Activated CD8-positive, alpha-beta memory T cell treated with anti-CD3 and anti-CD28 coated beads for 1 hour (primary cell): ENCODE data around the gene RHBDL1.

Source experiments
- DNase-seq, 2 donors: peaks; one replicate each; pipeline ENCODE4 v3.0.0-alpha.2; 2020; ENCODE audit warnings: low read depth in 1 of 2; ENCODE audit errors: extremely low read depth in 1 of 2

Gene RHBDL1

DNA sequence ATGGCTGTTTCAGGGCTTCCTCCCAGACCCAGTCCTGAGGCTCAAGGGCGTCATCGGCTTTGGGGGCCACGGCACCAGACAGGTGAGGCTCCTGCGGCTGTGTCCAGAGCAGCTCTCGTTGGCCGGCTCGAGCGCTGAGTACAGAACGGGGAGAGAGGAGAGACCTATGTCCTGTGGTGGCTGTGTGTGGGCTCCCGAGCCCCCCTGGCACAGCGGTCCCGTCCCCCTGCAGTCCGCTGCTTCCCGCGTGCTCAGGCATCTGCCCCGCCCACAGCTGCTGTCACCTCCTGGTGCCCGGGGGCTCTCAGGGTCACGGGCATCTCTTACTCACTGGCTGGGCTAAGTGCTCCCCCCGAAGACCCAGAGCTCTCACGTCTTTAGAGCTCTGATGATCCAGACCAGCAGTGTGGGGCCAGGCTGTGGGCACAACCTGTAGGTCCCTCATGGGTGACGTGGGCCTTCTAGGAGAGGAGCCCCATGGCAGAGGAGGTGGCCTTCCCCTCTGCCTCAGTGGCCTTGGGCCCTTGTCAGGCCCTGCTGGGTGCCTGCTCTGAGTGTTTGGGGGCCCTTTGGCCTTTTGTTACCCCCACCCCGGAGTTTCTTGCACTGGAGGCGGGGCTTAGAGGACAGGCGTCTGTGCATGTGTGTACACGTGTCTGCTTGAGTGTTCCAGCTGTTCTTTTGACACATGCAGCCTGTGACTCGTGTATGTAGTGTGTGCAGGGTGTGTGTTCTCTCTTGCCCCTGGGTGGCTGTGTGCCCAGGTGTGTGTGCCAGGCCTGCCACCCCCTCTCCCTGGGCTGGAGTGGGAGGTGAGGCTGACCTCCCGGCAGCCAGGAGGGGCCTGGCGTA is 22.8 kb upstream of the RHBDL1 start:
- no peak for DNase-seq

DNA sequence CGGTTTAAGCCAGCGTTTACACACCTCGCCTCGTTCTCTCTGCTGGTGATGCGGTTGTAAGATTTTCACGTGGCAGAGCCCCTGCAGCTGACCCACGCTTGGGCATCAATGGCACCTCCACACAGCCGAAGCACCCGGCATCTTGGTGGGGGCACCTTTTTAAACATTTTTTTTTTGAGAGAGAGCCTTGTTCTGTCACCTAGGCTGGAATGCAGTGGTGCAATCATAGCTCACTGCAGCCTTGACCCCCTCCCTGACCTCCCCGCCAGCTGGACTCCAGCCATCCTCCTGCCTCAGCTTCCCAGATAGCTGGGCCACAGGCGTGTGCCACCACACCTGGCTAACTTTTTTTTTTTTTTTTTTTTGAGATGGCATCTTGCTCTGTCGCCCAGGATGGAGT is 21.4 kb upstream of the RHBDL1 start:
- no peak for DNase-seq

DNA sequence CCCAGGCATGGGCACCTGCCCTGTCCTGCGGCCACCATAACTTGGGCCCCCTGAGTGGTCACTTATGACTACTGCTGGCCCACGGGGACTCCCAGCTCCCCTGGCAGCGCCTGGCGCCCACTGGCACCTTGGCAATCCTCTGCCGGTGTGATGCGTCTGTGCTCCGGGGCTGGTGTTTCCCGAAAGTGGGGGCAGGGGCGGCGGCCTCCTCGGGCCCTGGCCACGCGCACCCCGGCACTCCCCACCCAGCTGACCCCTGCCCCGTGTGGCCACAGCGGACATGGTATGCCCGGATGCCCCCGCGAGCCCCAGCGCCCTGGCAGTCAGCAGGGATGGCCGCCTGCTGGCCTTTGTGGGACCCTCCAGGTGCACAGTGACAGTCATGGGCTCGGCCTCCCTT is 18.0 kb upstream of the RHBDL1 start:
- DNase-seq, result no peak

DNA sequence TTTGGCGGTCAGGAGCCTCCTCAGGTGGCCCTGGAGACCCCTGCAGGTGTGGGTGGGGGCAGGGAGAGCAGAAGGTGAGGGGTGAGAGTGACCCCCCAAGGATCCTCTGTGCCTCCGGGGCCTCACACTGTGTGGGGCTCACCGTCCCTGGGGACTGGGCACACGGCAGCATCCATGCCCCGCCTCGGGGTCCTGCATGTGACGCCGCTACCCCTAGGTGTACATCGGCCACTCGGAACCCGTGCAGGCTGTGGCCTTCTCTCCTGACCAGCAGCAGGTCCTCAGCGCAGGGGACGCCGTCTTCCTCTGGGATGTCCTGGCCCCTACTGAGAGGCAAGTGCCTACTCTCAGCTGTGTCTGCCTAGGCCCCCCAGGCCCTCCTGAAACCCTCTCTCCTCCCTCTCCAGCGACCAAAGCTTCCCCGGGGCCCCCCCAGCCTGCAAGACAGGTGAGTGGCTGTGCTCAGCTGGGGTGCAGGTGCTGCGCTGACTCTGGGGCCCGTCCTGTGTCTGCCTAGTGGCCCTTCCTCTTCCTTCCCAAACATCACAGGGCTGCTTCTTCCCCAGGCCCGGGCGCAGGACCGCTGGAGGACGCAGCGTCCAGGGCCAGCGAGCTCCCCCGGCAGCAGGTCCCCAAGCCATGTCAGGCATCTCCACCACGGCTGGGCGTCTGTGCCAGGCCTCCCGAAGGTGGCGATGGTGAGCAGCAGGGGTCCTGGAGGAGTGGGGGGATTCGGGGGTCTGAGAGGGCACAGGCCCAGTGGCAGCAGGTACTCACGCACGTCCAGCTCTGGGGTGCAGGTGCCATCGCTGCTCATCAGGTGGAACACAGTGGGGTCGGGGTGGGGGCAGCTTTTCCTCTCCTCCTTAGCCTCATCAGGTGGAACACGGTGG is 16.5 kb upstream of the RHBDL1 start:
- DNase-seq, result no peak

DNA sequence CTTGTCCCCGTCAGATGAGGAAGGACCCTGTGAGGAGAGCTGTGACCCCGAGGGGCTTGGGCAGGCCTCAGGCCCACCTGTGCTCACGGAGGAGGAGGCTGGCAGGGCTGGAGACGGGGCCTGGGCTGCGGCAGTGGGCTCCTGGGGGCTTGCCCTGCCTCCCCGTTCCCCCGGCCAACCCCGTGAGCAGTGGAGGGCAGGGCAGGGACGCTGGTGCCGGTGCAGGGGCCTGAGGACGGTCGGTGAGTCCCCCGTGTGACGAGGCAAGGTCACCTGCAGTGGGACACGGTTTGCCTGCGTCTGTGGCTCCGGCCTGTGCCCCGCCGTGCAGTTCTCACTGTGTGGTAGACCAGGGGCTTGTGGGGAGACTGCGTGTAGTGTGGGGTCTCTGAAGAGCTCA is 15.9 kb upstream of the RHBDL1 start:
- no peak for DNase-seq

DNA sequence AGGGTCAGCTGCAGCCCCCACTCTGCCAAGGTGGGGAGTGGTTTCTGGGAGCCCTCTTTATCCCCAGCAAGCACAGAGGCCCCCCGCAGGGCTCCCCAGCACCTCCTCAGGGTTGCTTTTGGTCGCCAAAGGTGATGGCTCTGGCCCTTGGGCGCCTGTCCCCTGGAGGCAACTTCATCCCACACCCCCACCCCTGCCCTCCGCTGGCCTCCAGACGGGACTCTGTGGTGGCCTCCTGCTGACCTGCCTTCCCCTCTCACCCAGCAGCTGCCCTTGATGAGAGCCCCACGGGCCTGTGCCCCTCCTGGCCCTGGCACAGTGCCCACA is 15.4 kb upstream of the RHBDL1 start:
- DNase-seq, result no peak

DNA sequence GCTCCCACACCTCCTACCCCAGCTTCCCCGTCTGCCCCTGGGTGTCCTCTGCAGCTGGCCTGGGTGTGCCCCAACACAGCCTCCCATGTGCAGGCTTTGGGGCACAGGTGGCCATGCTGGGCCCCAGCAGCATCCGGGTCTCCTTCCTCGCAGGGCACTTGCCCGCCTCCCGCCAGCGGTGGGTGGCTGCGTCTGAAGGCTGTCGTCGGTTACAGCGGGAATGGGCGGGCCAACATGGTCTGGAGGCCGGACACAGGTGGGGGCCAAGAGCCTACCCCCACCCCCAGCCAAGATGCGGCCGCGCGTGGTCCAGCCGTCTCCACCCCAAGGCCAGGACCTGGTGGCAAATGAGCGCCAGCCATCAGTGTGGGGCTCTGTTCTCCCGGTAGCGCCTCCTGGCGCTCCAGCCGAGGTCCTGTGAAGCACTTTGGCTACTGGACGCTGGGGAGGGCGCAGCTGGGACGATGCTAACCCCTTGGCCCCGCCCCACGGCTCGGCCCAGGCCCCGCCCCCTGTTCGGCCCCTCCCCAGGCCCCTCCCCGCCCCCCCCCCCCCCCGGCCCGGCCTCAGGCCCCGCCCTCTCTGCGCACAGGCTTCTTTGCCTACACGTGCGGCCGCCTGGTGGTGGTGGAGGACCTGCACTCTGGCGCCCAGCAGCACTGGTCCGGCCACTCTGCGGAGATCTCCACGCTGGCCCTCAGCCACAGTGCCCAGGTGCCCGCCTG is 14.8 kb upstream of the RHBDL1 start:
- peak; percentile 34 to 40 for DNase-seq

DNA sequence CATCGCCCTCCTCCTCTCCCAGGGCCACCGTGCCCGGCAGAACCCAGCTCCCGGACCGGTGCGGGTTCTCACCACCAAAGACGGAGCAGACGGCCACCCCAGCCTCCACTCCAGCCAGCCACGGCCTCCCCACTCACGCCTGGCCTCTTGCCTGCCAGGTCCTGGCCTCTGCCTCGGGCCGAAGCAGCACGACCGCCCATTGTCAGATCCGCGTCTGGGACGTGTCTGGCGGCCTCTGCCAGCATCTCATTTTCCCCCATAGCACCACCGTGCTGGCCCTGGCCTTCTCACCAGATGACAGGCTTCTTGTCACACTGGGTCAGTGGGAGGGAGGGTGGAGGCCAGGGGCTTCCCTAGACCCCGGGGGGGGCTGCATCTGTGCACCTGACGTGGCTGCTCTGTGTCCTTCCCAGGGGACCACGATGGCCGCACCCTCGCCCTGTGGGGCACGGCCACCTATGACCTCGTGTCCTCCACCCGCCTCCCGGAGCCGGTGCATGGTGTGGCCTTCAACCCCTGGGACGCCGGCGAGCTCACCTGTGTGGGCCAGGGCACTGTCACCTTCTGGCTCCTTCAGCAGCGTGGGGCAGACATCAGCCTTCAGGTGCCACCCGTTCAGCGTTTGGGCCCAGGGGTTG is 14.2 kb upstream of the RHBDL1 start:
- no peak for DNase-seq

DNA sequence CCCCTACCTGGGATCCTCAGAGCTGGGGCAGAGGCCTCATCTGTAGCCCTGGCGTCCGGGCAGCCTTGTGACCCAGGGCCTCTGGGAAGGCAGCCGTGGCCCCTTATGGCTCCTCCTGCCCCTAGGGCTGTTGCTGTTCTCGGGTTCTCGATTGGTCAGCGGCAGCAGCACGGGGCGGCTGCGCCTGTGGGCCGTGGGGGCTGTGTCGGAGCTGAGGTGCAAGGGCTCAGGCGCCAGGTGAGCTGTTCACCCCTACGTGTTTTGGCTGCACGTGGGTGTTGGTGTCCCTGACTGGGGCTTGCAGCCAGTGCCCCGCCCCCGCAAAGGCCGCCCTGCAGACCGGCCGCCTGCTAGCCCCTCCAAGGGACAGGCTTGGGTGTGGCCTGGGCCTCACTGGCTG is 13.4 kb upstream of the RHBDL1 start:
- no peak for DNase-seq

DNA sequence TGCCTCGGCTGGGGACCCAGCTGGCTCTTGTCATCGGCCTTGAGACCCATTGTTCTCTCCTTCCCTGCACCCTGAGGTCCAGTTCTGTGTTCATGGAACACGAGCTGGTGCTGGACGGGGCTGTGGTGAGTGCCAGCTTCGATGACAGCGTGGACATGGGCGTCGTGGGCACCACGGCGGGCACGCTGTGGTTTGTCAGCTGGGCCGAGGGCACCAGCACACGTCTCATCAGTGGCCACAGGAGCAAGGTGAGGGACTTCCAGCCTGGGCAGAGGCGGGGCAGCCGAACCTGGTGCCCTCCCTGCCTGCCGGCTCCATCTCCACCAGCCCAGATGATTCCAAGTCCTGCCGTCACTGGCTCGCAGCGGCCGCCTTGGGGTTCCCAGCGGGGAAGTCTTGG is 12.9 kb upstream of the RHBDL1 start:
- no peak for DNase-seq

DNA sequence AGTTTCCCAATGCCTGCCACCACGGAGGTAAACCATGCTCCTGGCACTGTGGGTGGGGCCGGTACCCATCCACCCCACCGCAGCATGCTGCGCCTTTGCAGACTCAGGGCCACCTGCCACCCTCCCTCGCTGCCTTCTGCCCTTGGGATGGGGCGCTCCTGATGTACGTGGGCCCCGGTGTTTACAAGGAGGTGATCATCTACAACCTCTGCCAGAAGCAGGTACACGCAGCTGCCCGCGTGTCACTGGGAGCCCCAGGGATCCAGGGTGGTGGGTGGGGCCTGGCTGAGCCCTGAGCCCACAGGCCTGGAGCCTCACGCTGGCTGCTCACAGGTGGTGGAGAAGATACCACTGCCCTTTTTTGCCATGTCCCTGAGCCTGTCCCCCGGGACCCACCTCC is 8.9 kb upstream of the RHBDL1 start:
- DNase-seq, result no peak

DNA sequence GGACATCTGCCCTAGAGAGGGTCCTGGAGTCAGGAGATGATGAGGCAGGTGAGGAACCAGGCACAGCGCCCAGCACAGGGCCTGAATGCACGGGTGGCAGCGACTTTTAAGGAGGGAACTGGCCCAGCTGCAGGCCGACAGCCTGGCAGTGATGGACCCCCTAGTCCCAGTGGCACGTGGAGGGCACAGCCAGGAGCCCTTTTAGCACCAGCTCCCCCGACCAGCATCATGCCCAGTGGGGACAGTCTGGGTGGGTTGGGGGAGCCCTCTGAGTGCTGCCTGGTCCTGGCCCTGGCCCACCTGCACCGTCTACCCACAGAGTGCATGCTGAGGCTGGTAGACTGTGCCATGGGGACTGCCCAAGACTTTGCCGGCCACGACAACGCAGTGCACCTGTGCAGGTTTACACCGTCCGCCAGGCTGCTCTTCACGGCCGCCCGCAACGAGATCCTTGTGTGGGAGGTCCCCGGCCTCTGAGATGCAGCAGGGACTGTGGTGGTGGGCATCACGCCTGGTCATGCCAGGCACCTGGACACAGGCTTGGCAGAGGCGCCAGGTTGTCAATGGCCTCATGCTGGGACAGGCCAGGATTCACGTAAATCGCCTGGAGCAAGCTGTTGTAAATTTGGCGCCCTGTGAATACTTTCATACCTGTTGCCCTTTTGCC is 8.2 kb upstream of the RHBDL1 start:
- DNase-seq, result no peak

DNA sequence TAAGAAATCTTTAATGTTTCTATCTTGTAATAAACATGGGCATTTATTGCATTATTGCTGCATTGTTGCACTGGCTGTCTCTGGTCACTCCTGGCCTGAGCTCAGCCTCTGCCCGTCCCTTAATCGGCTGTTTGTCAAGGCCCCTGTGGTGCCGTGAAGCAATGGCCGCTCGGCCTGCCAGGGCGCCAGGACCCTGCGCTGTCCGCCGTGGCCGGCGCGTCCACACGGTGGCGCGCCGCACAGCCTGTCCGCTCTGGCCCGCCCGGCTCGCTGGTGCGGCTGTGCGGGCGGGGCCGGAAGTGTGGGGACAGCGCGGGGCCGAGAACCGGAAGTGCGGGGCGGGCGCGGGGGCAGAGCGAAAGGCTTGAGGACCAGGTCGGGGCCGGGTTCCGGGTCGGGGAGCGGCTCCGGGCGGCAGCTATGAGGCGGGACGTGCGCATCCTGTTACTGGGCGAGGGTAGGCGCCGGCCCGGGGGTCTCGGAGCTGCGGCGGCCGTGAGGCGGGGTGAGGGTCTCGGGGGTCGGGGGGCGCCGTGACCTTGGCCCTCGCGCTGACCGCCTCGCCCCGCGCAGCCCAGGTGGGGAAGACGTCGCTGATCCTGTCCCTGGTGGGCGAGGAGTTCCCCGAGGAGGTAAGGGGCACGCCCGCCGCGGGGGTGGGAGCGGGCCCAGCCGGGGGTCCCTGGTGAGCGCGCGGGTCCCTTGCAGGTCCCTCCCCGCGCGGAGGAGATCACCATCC is 7.5 kb upstream of the RHBDL1 start, which contains the start of gene RHOT2:
Gene RHOT2, plus strand, starts transcription at position 353 of the 739 bp plus-strand sequence. Its CDS starts 68 bp downstream, at position 421.
- DNase-seq, result peak; percentile 76 to 88

DNA sequence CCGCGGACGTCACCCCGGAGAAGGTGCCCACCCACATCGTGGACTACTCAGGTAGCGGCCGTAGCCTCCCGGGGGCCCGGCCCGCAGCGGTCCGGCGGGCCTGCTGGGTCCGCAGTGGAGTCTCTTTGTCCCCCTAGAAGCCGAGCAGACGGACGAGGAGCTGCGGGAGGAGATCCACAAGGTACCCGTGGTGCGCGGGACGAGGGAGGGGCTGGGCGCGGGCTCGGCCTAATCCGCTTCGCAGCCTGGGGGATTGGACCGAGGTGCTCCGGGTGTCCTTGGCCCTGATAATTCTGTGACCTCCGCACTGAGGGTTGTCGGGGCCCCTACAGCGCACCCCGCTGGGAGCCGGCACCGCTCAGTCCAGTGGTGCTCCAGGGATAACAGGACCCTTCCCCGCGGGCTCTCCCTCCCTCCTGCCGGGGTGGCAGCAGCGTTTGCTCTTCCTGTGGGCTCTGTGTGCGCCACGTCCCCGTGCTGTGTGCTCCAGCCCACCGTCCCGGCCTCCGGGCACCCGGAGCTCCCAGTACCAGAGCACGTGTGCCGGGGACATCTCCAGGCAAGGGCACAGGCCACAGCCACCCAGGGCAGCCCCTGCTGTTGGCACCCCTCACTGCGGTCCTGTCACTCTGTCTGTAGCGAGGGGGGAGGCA is 6.8 kb upstream of the RHBDL1 start:
- no peak for DNase-seq

DNA sequence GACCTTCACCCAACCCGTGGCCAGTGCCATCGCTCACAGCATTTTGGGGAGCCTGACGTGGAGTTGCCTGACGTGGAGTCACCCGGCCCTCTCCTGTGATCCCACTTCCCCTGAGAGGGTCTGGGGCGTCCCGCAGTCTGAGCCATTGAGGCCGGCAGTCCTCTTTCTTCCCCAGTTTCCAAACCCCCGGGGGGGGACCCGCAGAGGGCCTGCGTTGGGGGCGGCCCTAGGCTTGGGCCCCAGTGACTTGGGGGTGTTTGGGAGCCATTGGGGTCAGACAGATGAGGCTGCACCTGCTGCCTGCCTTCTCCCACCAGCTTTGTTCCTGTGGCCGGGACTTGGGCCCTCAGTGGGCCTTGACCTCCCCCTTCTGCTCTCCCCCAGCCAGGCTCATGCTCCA is 5.8 kb upstream of the RHBDL1 start:
- no peak for DNase-seq

DNA sequence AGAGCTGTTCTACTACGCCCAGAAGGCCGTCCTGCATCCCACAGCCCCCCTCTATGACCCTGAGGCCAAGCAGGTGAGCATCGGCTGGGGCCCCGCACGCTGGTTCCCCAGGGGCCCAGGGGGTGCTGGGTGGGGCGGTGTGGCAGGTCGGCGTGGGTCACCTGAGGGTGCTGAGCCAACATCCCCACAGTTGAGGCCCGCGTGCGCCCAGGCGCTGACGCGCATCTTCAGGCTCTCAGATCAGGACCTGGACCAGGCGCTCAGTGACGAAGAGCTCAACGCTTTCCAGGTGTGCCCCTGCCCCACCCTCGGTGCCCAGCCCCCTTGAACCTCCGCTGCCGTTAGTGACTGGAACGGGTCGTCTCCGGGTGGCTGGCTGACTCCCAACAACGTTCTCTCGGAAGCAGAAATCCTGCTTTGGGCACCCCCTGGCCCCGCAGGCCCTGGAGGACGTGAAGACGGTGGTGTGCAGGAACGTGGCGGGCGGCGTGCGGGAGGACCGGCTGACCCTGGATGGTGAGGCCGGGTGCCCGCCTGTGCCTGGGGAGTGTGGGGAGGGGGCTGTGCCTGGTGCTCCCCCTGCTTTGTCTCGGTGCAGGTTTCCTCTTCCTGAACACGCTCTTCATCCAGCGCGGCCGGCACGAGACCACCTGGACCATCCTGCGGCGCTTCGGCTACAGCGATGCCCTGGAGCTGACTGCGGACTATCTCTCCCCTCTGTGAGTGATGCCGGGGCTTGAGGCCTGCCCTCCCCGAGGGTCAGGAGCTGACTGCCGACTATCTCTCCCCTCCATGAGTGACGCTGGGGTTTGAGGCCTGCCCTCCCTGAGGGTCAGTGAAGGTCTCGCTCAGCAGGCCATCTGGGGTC is 4.8 kb upstream of the RHBDL1 start:
- DNase-seq, result no peak

DNA sequence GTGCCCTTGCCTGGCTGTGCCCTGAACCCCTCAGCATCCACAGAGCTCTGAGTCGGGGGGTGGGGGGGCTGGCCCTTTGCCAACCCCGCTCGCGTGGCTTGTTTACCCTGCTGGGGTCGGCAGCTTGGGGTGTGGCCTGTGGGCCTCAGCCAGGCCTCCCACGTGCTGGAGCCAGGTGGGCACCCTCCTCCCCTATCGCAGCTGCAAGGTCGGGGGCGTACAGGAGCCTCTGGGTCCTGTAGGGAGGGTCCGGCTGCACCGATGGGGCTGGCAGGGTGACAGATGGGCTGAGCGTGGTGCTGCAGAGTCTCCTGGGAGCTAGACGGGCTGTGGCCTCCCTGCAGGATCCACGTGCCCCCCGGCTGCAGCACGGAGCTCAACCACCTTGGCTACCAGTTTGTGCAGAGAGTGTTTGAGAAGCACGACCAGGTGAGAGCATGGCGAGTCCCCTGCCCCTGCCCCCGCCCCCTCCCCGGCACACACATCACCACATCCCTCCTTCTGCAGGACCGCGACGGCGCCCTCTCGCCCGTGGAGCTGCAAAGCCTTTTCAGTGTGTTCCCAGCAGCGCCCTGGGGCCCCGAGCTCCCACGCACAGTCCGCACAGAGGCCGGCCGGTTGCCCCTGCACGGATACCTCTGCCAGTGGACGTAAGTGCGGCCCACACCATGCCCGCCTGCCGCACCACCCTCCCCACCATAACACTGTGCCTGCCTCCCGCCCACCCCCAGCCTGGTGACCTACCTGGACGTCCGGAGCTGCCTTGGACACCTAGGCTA is 3.9 kb upstream of the RHBDL1 start:
- no peak for DNase-seq
